ENCODE data around the gene ZNF570.

- TF ChIP-seq CTCF (conservative IDR thresholded peaks at IDR 0.05), result no peak
- peak; percentile 46; the same call in 1 of the 2 replicates for TF ChIP-seq ZFX (IDR thresholded peaks at IDR 0.05)
Observed at GRCh38 chr19:37468961-37469777, at the start of gene ZNF570.
